Measurements from ENCODE around the gene PIP4K2B. TPM values are rescaled to one million over a fixed set of nuclear protein-coding genes. Genes with fewer than 3 reads are reported as not detected.

Gene PIP4K2B
- total RNA-seq, 2 experiments from 2014 or later = 33.0 to 38.6 TPM

DNA sequence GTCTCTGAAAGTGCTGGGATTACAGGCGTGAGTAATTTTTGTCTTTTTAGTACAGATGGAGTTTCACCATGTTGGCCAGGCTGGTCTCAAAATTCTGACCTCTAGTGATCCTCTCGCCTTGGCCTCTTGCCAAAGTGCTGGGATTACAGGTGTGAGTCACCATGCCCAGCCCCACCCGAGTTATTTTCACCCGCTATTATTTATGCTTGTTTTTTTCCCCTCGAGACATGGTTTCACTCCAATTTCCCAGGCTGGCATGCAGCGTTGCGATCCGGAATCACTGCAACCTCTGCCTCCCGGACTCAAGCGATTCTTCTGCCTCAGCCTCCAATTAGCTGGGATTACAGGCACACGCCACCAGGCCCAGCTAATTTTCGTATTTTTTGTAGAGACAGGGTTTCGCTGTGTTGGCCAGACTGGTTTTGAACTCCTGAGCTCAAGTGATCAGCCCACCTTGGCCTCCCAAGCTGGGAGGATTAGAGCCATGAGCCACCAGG, 45.0 kb upstream of the PIP4K2B start:
- POLR2A ChIA-PET = interaction anchor here (0.6 to 1.0 kb wide), 5 partner anchors 29 to 328 kb away, joined by 3 to 5 read pairs (median 4); no protein-coding TSS in a partner anchor
- Histone ChIP-seq H3K4me3 (ENCODE audit: low read depth, low read length, poor library complexity, severe bottlenecking) (no peak overlapping the region), H3K9me3 (ENCODE audit: low read length) (no peaks in the 10 kb centered on the region), H4K20me1 (ENCODE audit: insufficient read depth, low read length) (peaks cover 4% of the 10 kb centered on the region; the same call in 1 of the 2 replicates), H3K9me2 (ENCODE audit: insufficient read depth, low read length) (no peaks in the 10 kb centered on the region), H3K4me2 (ENCODE audit: low read length) (no peak overlapping the region), H3K36me3 (ENCODE audit: insufficient read depth, low read length) (peaks cover 31% of the 10 kb centered on the region), H2AFZ (ENCODE audit: low read length) (no peak overlapping the region), H3K27ac (ENCODE audit: low read depth, low read length, poor library complexity, severe bottlenecking) (peak overlapping the region; percentile 20), H3K79me2 (ENCODE audit: insufficient read depth, low read depth, low read length) (peaks cover 6% of the 10 kb centered on the region; the same call in 1 of the 2 replicates), H3K4me1 (ENCODE audit: insufficient read depth, low read length, poor library complexity, severe bottlenecking) (peaks cover 7% of the 10 kb centered on the region)
- TF ChIP-seq, protein P1, sequence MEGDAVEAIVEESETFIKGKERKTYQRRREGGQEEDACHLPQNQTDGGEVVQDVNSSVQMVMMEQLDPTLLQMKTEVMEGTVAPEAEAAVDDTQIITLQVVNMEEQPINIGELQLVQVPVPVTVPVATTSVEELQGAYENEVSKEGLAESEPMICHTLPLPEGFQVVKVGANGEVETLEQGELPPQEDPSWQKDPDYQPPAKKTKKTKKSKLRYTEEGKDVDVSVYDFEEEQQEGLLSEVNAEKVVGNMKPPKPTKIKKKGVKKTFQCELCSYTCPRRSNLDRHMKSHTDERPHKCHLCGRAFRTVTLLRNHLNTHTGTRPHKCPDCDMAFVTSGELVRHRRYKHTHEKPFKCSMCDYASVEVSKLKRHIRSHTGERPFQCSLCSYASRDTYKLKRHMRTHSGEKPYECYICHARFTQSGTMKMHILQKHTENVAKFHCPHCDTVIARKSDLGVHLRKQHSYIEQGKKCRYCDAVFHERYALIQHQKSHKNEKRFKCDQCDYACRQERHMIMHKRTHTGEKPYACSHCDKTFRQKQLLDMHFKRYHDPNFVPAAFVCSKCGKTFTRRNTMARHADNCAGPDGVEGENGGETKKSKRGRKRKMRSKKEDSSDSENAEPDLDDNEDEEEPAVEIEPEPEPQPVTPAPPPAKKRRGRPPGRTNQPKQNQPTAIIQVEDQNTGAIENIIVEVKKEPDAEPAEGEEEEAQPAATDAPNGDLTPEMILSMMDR (conservative IDR thresholded peaks at IDR 0.05; ENCODE audit: low read length) = no peak
- TF ChIP-seq EZH2phosphoT487 (IDR thresholded peaks at IDR 0.05; ENCODE audit: borderline replicate concordance, low read depth, low read length) = no peak
- intact Hi-C loops (cut with micrococcal nuclease; ENCODE audit: unreplicated experiment) = no loop called here
- CTCF ChIA-PET (ENCODE audit: unreplicated experiment) = no interaction called here
- DNase-seq (ENCODE audit: low spot score) = peak; percentile 37
- no TSS peak for BruUV-seq (replicated peaks)

GRCh38 chr17:38825762-38826247, 26.4 kb upstream of the PIP4K2B start:
- CTCF ChIA-PET (ENCODE audit: unreplicated experiment) = interaction anchor here (0.5 kb wide), 1 partner anchor 156 kb away, joined by 3 read pairs; no protein-coding TSS in a partner anchor
- Histone ChIP-seq H2AFZ (ENCODE audit: low read length) (peak overlapping the region; percentile 83), H4K20me1 (ENCODE audit: insufficient read depth, low read length) (peaks cover 13% of the 10 kb centered on the region; the same call in 1 of the 2 replicates), H3K9me2 (ENCODE audit: insufficient read depth, low read length) (no peaks in the 10 kb centered on the region), H3K4me2 (ENCODE audit: low read length) (peak overlapping the region; percentile 97), H3K9me3 (ENCODE audit: low read length) (no peaks in the 10 kb centered on the region), H3K4me1 (ENCODE audit: insufficient read depth, low read length, poor library complexity, severe bottlenecking) (peaks cover 17% of the 10 kb centered on the region), H3K27ac (ENCODE audit: low read depth, low read length, poor library complexity, severe bottlenecking) (peak overlapping the region; percentile 72), H3K36me3 (ENCODE audit: insufficient read depth, low read length) (peaks cover 14% of the 10 kb centered on the region), H3K4me3 (ENCODE audit: low read depth, low read length, poor library complexity, severe bottlenecking) (peak overlapping the region; percentile 97), H3K79me2 (ENCODE audit: insufficient read depth, low read depth, low read length) (peaks cover 26% of the 10 kb centered on the region)
- TSS peak; percentile 99 for BruUV-seq (replicated peaks)
- no peak for DNase-seq (ENCODE audit: low spot score)
- intact Hi-C loops (cut with micrococcal nuclease; ENCODE audit: unreplicated experiment) = loop anchor here (1.0 to 2.0 kb wide), 2 partner anchors 27 to 43 kb away; partner anchors contain the start of gene RPL23
- TF ChIP-seq, protein P1 (conservative IDR thresholded peaks at IDR 0.05; ENCODE audit: low read length) = no peak
- no peak for TF ChIP-seq EZH2phosphoT487 (IDR thresholded peaks at IDR 0.05; ENCODE audit: borderline replicate concordance, low read depth, low read length)
- POLR2A ChIA-PET = interaction anchor here (0.6 to 1.2 kb wide), 3 partner anchors 9 to 72 kb away, joined by 3 to 7 read pairs (median 5); partner anchors contain the start of gene RPL23

Measured in OCI-LY7 (cell line).